Measurements from ENCODE around the gene ZNF536.

DNA sequence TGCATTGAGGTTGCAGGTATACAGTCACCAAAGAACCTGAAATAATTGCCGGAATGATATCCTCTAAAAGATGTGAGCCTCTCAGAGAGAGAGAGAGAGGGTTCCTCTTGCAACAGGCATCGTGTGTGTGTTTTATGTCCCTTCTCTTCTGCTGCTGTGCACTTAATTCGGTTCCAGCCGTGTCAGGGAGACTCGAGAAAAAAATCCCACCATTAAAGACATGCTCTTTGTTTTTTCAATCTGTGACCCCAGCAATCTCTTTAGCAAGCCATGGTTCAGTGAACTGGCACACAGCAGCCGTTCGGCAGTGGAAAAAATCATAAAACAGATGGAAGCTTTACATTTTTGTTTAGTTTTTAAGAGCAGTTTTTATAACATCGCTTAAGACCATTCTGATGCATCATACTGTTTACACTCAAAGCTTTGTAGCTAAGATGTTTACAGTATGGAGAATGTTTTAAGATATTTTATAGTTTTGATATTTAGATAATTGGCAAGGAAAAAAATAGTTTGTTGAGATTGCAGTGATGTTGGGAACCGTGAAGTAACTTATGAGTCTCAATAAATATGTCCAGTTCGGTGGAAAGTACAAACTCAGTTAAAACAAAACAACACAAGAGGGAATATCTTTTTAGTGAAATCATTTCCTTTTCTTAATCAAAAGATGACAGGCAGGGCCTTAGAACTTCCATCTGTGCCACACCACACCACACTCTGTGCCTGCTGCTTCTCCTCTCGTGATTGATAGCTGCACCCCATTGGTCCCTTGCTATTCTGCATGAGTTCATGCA is 31.2 kb upstream of the ZNF536 start:
- TF ChIP-seq, protein P1, sequence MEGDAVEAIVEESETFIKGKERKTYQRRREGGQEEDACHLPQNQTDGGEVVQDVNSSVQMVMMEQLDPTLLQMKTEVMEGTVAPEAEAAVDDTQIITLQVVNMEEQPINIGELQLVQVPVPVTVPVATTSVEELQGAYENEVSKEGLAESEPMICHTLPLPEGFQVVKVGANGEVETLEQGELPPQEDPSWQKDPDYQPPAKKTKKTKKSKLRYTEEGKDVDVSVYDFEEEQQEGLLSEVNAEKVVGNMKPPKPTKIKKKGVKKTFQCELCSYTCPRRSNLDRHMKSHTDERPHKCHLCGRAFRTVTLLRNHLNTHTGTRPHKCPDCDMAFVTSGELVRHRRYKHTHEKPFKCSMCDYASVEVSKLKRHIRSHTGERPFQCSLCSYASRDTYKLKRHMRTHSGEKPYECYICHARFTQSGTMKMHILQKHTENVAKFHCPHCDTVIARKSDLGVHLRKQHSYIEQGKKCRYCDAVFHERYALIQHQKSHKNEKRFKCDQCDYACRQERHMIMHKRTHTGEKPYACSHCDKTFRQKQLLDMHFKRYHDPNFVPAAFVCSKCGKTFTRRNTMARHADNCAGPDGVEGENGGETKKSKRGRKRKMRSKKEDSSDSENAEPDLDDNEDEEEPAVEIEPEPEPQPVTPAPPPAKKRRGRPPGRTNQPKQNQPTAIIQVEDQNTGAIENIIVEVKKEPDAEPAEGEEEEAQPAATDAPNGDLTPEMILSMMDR (IDR thresholded peaks at IDR 0.05; ENCODE audit: low read depth, low read length), result no peak
- no peak for TF ChIP-seq EZH2phosphoT487 (IDR thresholded peaks at IDR 0.05; ENCODE audit: low read depth)

All from OCI-LY3 (cell line).